ENCODE data around the gene FGF4.

The FGF4 gene

GRCh38 chr11:69811431-69811830, 36.3 kb upstream of the FGF4 start:
- peaks cover 37% of the 10 kb centered on the region for H3K4me1 Mint-ChIP-seq
- peak overlapping the region; percentile 34 for H3K4me3 Mint-ChIP-seq
- H3K27me3 Mint-ChIP-seq (ENCODE audit: low read depth, poor library complexity), result peaks cover 25% of the 10 kb centered on the region
- H3K36me3 Mint-ChIP-seq (ENCODE audit: low read depth), result peaks cover 5% of the 10 kb centered on the region
- TF ChIP-seq, protein P1, sequence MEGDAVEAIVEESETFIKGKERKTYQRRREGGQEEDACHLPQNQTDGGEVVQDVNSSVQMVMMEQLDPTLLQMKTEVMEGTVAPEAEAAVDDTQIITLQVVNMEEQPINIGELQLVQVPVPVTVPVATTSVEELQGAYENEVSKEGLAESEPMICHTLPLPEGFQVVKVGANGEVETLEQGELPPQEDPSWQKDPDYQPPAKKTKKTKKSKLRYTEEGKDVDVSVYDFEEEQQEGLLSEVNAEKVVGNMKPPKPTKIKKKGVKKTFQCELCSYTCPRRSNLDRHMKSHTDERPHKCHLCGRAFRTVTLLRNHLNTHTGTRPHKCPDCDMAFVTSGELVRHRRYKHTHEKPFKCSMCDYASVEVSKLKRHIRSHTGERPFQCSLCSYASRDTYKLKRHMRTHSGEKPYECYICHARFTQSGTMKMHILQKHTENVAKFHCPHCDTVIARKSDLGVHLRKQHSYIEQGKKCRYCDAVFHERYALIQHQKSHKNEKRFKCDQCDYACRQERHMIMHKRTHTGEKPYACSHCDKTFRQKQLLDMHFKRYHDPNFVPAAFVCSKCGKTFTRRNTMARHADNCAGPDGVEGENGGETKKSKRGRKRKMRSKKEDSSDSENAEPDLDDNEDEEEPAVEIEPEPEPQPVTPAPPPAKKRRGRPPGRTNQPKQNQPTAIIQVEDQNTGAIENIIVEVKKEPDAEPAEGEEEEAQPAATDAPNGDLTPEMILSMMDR (IDR thresholded peaks at IDR 0.05), result no peak
- no peak for DNase-seq
- no peaks in the 10 kb centered on the region for H3K9me3 Mint-ChIP-seq
- no peak overlapping the region for H3K27ac Mint-ChIP-seq

DNA sequence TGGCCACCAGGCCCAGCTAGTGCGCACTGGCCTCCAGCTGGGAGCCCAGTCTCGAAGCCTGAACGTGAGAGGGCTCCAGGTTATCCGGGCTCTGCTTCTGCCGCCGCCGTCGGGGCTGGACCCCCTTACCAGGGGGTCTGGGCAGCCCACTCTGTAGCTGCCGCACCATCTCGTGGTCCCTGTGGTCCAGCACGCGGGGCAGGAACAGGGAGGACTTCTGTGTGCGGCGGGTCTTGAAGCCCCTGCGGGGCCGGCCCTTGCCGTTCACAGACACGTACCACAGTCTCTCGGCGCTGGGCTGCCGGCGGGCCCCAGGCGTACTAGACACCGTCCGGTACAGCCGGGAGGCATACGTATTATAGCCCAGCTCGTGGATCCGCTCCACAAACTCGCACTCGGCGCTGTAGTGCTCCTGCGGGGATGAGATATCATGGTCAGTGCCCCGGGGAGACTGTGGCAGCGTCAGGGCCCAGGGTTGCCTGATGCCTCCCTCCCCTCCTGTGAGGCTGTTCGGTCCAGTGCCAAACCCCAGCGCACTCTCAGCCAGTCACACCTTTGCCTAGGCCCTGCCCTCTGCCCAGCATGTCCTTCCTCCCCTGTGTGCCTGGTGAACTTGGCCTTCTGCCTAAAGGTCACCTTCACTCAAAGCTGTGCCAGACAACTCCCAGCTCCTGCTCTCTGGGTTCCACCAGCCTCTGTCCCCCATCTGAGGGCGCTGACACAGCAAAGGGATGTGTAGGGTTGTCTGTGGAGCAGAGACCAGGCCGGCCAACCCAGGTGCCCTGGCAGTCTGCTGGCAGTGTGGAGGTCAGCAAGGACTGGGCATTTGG, 35.4 kb upstream of the FGF4 start:
- H3K27me3 Mint-ChIP-seq (ENCODE audit: low read depth, poor library complexity), result peaks cover 19% of the 10 kb centered on the region
- no peak overlapping the region for H3K27ac Mint-ChIP-seq
- no peaks in the 10 kb centered on the region for H3K9me3 Mint-ChIP-seq
- DNase-seq, result no peak
- H3K4me1 Mint-ChIP-seq, result peaks cover 37% of the 10 kb centered on the region
- H3K4me3 Mint-ChIP-seq, result no peak overlapping the region
- peaks cover 5% of the 10 kb centered on the region for H3K36me3 Mint-ChIP-seq (ENCODE audit: low read depth)
- TF ChIP-seq, protein P1 (IDR thresholded peaks at IDR 0.05), result no peak

- Mint-ChIP-seq H3K4me1 (peaks cover 37% of the 10 kb centered on the region), H3K36me3 (ENCODE audit: low read depth) (no peaks in the 10 kb centered on the region), H3K27me3 (ENCODE audit: low read depth, poor library complexity) (peaks cover 15% of the 10 kb centered on the region), H3K4me3 (no peak overlapping the region), H3K9me3 (no peaks in the 10 kb centered on the region), H3K27ac (no peak overlapping the region)
- TF ChIP-seq, protein P1 (IDR thresholded peaks at IDR 0.05), result no peak
- DNase-seq, result peak; percentile 37
Observed at GRCh38 chr11:69808667-69809086, 33.5 kb upstream of the FGF4 start.

DNA sequence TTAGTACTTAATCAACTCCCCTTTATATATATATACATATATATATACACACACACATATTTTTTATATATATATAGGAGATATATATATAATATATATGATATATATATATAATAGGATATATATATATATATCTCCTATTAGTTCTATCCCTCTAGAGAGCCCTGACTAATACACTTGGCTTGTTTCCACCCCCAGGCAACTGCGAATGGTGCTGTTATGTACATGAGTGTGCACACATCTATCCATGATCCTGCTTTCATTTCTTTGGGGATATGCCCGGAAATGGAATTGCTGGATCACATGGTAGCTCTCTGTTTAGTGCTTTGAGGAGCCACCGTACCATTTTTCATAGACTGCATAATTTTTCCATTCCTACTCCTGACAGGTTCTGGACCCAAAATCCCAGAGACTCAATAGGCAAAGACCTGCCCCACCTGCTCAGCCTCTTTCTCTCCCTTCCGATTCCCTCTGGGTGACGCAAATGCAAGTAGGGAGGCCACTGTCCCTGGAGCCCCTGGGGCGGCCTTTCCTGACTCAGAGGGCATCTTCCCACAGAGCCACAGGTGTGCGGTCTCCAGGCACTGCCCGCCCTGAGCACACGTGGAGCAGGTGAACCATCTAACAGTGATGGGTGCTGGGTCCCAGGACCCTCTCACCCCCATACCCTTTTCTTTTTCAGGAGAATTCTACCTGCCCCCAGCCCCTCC, 32.1 kb upstream of the FGF4 start:
- Mint-ChIP-seq H3K4me3 (no peak overlapping the region), H3K4me1 (peaks cover 37% of the 10 kb centered on the region), H3K36me3 (ENCODE audit: low read depth) (no peaks in the 10 kb centered on the region), H3K27me3 (ENCODE audit: low read depth, poor library complexity) (peaks cover 17% of the 10 kb centered on the region), H3K27ac (no peak overlapping the region), H3K9me3 (no peaks in the 10 kb centered on the region)
- DNase-seq, result no peak
- TF ChIP-seq, protein P1 (IDR thresholded peaks at IDR 0.05), result no peak

DNA sequence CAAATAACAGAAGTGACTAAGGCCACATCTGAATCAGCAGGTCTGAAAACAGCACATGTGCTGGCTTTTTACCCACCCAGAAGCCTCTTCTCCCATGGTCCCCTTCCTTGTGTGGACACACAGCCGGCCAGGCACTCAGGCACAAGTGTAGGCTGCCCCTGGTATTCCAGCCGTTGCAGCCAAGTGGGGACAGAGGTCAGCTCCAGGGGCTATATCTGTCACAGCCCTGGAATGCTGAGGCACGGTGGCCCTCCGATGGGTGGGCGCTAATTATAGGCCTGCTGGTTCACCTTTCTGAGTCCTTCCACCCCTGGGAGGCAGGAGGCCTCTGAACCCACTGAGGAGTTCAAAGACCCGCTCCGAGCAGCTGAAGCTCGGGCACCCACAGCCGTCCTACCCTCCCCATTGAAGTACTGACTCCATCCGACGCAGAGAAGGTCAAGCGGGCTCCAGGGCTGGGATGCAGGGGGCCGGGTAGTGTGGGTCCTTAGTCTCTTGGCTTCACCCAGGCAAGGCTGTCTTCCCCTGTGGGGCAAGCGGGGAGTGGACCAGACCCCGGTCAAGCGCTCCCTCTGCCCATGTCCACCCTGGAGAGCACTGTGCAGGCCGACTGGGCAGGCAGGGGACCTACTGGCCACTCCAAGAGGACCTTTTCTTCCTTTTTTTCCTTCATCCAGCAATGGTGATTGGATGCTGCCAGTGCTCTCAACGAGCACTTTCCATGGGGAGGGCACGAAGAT, 29.8 kb upstream of the FGF4 start:
- Mint-ChIP-seq H3K36me3 (ENCODE audit: low read depth) (no peaks in the 10 kb centered on the region), H3K27me3 (ENCODE audit: low read depth, poor library complexity) (peaks cover 14% of the 10 kb centered on the region), H3K27ac (no peak overlapping the region), H3K4me1 (peaks cover 18% of the 10 kb centered on the region), H3K9me3 (no peaks in the 10 kb centered on the region), H3K4me3 (no peak overlapping the region)
- DNase-seq, result no peak
- TF ChIP-seq, protein P1 (IDR thresholded peaks at IDR 0.05), result no peak

Measured in nephron progenitor cell (in vitro differentiated cells).